ENCODE data around the gene PLCB3.
"Not testable (repeated sequence)": the region's sequence is repeated elsewhere in the genome, so short reads cannot be mapped to it uniquely, and the experiment has no call there.

PLCB3 gene

GRCh38 chr11:64296236-64296635, 44.9 kb downstream of the PLCB3 start:
- FAIRE-seq, result no peak

GRCh38 chr11:64296830-64297698, 45.7 kb downstream of the PLCB3 start:
- DNase-seq (ENCODE audit: extremely low spot score, insufficient read length, low read depth), result no peak
- no peak for FAIRE-seq

More at GRCh38 chr11:64296236-64296635, 44.9 kb downstream of the PLCB3 start:
- DNase-seq (ENCODE audit: extremely low spot score, insufficient read length, low read depth), result no peak

GRCh38 chr11:64297699-64298358, 46.5 kb downstream of the PLCB3 start:
- no peak for FAIRE-seq

GRCh38 chr11:64298966-64299846, 47.9 kb downstream of the PLCB3 start:
- DNase-seq (ENCODE audit: extremely low spot score, insufficient read length, low read depth), result no peak
- no peak for FAIRE-seq

More at GRCh38 chr11:64297699-64298358, 46.5 kb downstream of the PLCB3 start:
- no peak for DNase-seq (ENCODE audit: extremely low spot score, insufficient read length, low read depth)

- FAIRE-seq, result no peak
- DNase-seq (ENCODE audit: extremely low spot score, insufficient read length, low read depth), result no peak
Measured at GRCh38 chr11:64299847-64300648, 48.7 kb downstream of the PLCB3 start, which contains the start of gene CATSPERZ. TSS of gene CATSPERZ (plus strand) at chr11:64300358. CDS start at chr11:64300411, 53 bp downstream.

GRCh38 chr11:64303109-64304031, 52.0 kb downstream of the PLCB3 start:
- FAIRE-seq (no peak), DNase-seq (ENCODE audit: extremely low spot score, insufficient read length, low read depth) (no peak)

- FAIRE-seq, result no peak
- DNase-seq (ENCODE audit: extremely low spot score, insufficient read length, low read depth), result no peak
Measured at GRCh38 chr11:64304032-64304315, 52.6 kb downstream of the PLCB3 start.

- peak; percentile 81 for DNase-seq (ENCODE audit: extremely low spot score, insufficient read length, low read depth)
- FAIRE-seq, result peak; percentile 91
Measured at GRCh38 chr11:64304316-64305072, 53.2 kb downstream of the PLCB3 start.

GRCh38 chr11:64305075-64305690, 53.9 kb downstream of the PLCB3 start, which contains the start of gene ESRRA:
TSS of gene ESRRA (plus strand) at chr11:64305524. CDS start at chr11:64307180, 1,656 bp downstream.
- peak; percentile 94 for DNase-seq (ENCODE audit: extremely low spot score, insufficient read length, low read depth)
- FAIRE-seq, result peak; percentile 96

- DNase-seq (ENCODE audit: extremely low spot score, insufficient read length, low read depth) (no peak), FAIRE-seq (peak; percentile 26)
Measured at GRCh38 chr11:64305691-64306562, 54.6 kb downstream of the PLCB3 start.

GRCh38 chr11:64306563-64306875, 55.2 kb downstream of the PLCB3 start:
- FAIRE-seq, result no peak
- no peak for DNase-seq (ENCODE audit: extremely low spot score, insufficient read length, low read depth)

- DNase-seq (ENCODE audit: extremely low spot score, insufficient read length, low read depth), result no peak
- FAIRE-seq, result no peak
Measured at GRCh38 chr11:64306876-64307622, 55.7 kb downstream of the PLCB3 start.

GRCh38 chr11:64307795-64308194, 56.5 kb downstream of the PLCB3 start:
- not testable (repeated sequence) for FAIRE-seq; DNase-seq (ENCODE audit: extremely low spot score, insufficient read length, low read depth)

GRCh38 chr11:64312947-64313346, 61.6 kb downstream of the PLCB3 start:
- DNase-seq (ENCODE audit: extremely low spot score, insufficient read length, low read depth) (no peak), FAIRE-seq (no peak)

- DNase-seq (ENCODE audit: extremely low spot score, insufficient read length, low read depth), result no peak
- no peak for FAIRE-seq
Measured at GRCh38 chr11:64313491-64314145, 62.3 kb downstream of the PLCB3 start.
